B cell (primary cell): ENCODE results near the gene SYNRG. TPM values are rescaled to one million over a fixed set of nuclear protein-coding genes. Genes with fewer than 3 reads are reported as not detected.

Experiments used
- ATAC-seq: fragments of 200-7000 bp; cut with Tn5 transposase; one replicate; pipeline ENCODE4 v1.10.0; 2021; ENCODE audit warnings: low read depth, mild to moderate bottlenecking, moderate number of reproducible peaks, moderate library complexity
- CTCF ChIA-PET: fragments of 350-600 bp; sonication (Branson Sonifier 250); formaldehyde crosslinking; loops from one replicate; lab custom pipeline; 2021; ENCODE audit warnings: antibody characterized with exemption, inconsistent platforms; lab: Charles Lee
- POLR2A ChIA-PET: fragments of 350-600 bp; sonication (Branson Sonifier 250); formaldehyde crosslinking; loops from one replicate; lab custom pipeline; 2021; ENCODE audit warnings: antibody characterized with exemption; lab: Charles Lee
- DNase-seq: peaks from one replicate; pipeline ENCODE4 v3.0.0; 2013
- H2AFZ ChIP-seq: 2 replicates; pipeline ENCODE4 v1.6.1; 2012; ENCODE audit warnings: mild to moderate bottlenecking, low read depth, low read length; ENCODE audit not compliant: insufficient read depth, poor library complexity, severe bottlenecking
- H3K27ac ChIP-seq, 2 donors: 1 replicate in 1 of 2; 2 replicates in 1 of 2; pipeline ENCODE4 v1.5.1; 2012 to 2013; ENCODE audit warnings: low read length in 2 of 2, mild to moderate bottlenecking in 2 of 2, moderate library complexity in 1 of 2
- H3K27me3 ChIP-seq, 4 experiments: fragments of 200-600 bp in 1 of 4; sonication (generic) in 1 of 4; replicated peaks in 1 of 4; 1 replicate in 2 of 4; 2 replicates in 2 of 4; pipeline versions ENCODE4 v1.6.1 to v1.7.0; 2013 to 2016; ENCODE audit warnings: low read length in 3 of 4, mild to moderate bottlenecking in 2 of 4, mixed read lengths in 1 of 4, moderate library complexity in 1 of 4; ENCODE audit not compliant: insufficient read depth in 4 of 4, control insufficient read depth in 3 of 4; ENCODE audit errors: control extremely low read depth in 1 of 4
- H3K36me3 ChIP-seq, 2 experiments: replicated peaks in 1 of 2; 1 replicate in 1 of 2; 2 replicates in 1 of 2; pipeline versions ENCODE4 v1.6.1 to v1.7.1; 2013; ENCODE audit warnings: low read length in 1 of 2; ENCODE audit not compliant: insufficient read depth in 2 of 2, control insufficient read depth in 1 of 2; ENCODE audit errors: control extremely low read depth in 1 of 2, extremely low read depth in 1 of 2
- H3K4me1 ChIP-seq, 2 donors: fragments of 200-600 bp in 1 of 2; sonication (generic) in 1 of 2; 1 replicate in 1 of 2; 2 replicates in 1 of 2; pipeline versions ENCODE4 v1.5.1 to v1.6.1; 2013 to 2017; ENCODE audit warnings: low read length in 2 of 2; ENCODE audit not compliant: control insufficient read depth in 2 of 2, insufficient read depth in 2 of 2
- H3K4me2 ChIP-seq: replicated peaks from 2 replicates; pipeline ENCODE3; 2012; ENCODE audit warnings: mild to moderate bottlenecking, low read depth, low read length; ENCODE audit not compliant: poor library complexity, severe bottlenecking
- H3K4me3 ChIP-seq, 5 experiments: fragments of 200-600 bp in 1 of 5; sonication (generic) in 1 of 5; 1 replicate in 3 of 5; 2 replicates in 2 of 5; pipeline versions ENCODE4 v1.5.1 to v1.7.0; 2011 to 2016; ENCODE audit warnings: low read length in 4 of 5, mild to moderate bottlenecking in 4 of 5, low read depth in 2 of 5, control low read depth in 1 of 5, moderate library complexity in 1 of 5; ENCODE audit not compliant: insufficient read depth in 1 of 5; ENCODE audit errors: control extremely low read depth in 1 of 5, extremely low read depth in 1 of 5
- H3K79me2 ChIP-seq: fragments of 200-600 bp; sonication (generic); one replicate; pipeline ENCODE4 v1.6.0; 2016; ENCODE audit warnings: low read length; ENCODE audit not compliant: control insufficient read depth, insufficient read depth
- H3K9ac ChIP-seq: fragments of 200-600 bp; sonication (generic); 2 replicates; pipeline ENCODE4 v1.6.1; 2017; ENCODE audit warnings: mild to moderate bottlenecking, low read length, moderate library complexity
- H3K9me3 ChIP-seq, 3 donors: one replicate each; pipeline versions ENCODE4 v1.6.1 to v1.7.1; 2013; ENCODE audit warnings: low read length in 2 of 3; ENCODE audit not compliant: control insufficient read depth in 2 of 3, insufficient read depth in 1 of 3; ENCODE audit errors: control extremely low read depth in 1 of 3
- H4K20me1 ChIP-seq: 2 replicates; pipeline ENCODE4 v1.6.0; 2012; ENCODE audit warnings: mild to moderate bottlenecking, low read length; ENCODE audit not compliant: insufficient read depth, control insufficient read depth, poor library complexity, severe bottlenecking
- H3K27ac Mint-ChIP-seq: one replicate; pipeline ENCODE4 v1.8.0; 2021; ENCODE audit warnings: mixed read lengths
- H3K27me3 Mint-ChIP-seq: one replicate; pipeline ENCODE4 v1.8.0; 2021; ENCODE audit warnings: mixed read lengths
- H3K4me1 Mint-ChIP-seq: one replicate; pipeline ENCODE4 v1.8.0; 2021; ENCODE audit warnings: mixed read lengths
- H3K4me3 Mint-ChIP-seq: one replicate; pipeline ENCODE4 v1.8.0; 2021; ENCODE audit warnings: mixed read lengths
- H3K9me3 Mint-ChIP-seq: one replicate; pipeline ENCODE4 v1.8.0; 2022; ENCODE audit warnings: mixed read lengths; ENCODE audit not compliant: insufficient read depth
- CTCF ChIP-seq: fragments of 200-600 bp; IDR thresholded peaks from one replicate; pipeline ENCODE4 v1.8.0; 2022; ENCODE audit warnings: antibody characterized with exemption, mild to moderate bottlenecking
- EZH2 ChIP-seq: IDR thresholded peaks from 2 replicates; pipeline ENCODE4 v1.6.1; 2012; ENCODE audit warnings: borderline replicate concordance, low read depth, mild to moderate bottlenecking, moderate library complexity, low read length; ENCODE audit not compliant: insufficient read depth, poor library complexity, severe bottlenecking
- WGBS: methylation state at CpG from one replicate; pipeline ENCODE4 v1.1.5; 2013; ENCODE audit warnings: missing lambda C conversion rate; ENCODE audit not compliant: insufficient coverage; 5-methylcytosine and 5-hydroxymethylcytosine counted together
- intact Hi-C: fragments of 100-400 bp; cut with micrococcal nuclease; formaldehyde crosslinking; loops from one replicate; pipeline ENCODE4 v1.10.0; 2022
- polyA plus RNA-seq: library from polyadenylated mRNA; depleted of rRNA; stranded (reverse); fragments of >200 nt; gene quantifications from 2 replicates; pipeline ENCODE4 v1.2.3, GENCODE V29; 2012
- total RNA-seq, 2 donors: library from RNA; stranded (reverse); fragments of 120-200 nt in 1 of 2; gene quantifications; 1 replicate in 1 of 2; 2 replicates in 1 of 2; pipeline versions ENCODE4 v1.2.3 to v1.2.4, GENCODE V29; 2013 to 2022

The SYNRG gene
- total and polyA plus RNA-seq, 2 donors (not counting 1 experiment from before 2014, with no cell fraction given), result 31.8 to 113 TPM

DNA sequence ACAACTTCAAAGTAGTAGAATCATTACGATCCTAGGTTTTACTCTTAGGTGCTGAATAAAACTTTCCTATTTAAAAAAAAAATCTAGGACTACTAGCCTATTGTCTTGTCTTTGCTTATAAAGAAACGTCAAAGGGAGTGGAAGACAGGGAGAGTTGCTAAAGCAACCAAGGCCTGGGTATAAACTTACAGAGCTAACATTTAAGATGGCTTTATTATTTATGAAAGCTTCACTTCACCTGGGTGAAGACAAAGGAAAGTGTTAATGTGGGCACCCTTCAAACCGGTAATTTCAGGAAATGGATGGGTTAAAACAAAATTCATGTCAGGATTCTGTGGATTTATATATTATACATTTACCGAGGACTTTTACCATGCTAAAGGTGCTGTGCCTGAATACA lies 117.1 kb downstream of the SYNRG start:
- no peak overlapping the region for H3K27ac Mint-ChIP-seq
- Histone ChIP-seq H3K4me2 (no peak overlapping the region), H3K79me2 (no peaks in the 10 kb centered on the region)

More for the DNA sequence above, 117.1 kb downstream of the SYNRG start:
- no peak overlapping the region for H3K27ac ChIP-seq
- TF ChIP-seq EZH2 (no peak), CTCF (no peak)
- H4K20me1 ChIP-seq, result no peaks in the 10 kb centered on the region
- ATAC-seq (no peak), DNase-seq (no peak)
- H3K4me3 ChIP-seq, result no peak overlapping the region
- no peaks in the 10 kb centered on the region for H3K9me3 Mint-ChIP-seq
- H3K4me3 Mint-ChIP-seq, result no peak overlapping the region
- H3K4me1 ChIP-seq, result peaks cover 17 to 23% of the 10 kb centered on the region in 2 donors
- POLR2A ChIA-PET, result no interaction called here
- H3K4me1 Mint-ChIP-seq, result peaks cover 28% of the 10 kb centered on the region
- intact Hi-C loops, result no loop called here
- H3K27me3 Mint-ChIP-seq, result no peaks in the 10 kb centered on the region
- H3K36me3 ChIP-seq, result no peaks in the 10 kb centered on the region
- no peak overlapping the region for H3K9ac ChIP-seq
- H2AFZ ChIP-seq, result no peak overlapping the region
- H3K27me3 ChIP-seq, result peaks cover 0 to 4% (median 0%) of the 10 kb centered on the region in 4 experiments
- no peaks in the 10 kb centered on the region for H3K9me3 ChIP-seq
- WGBS, result no CpG with 5 or more reads among the region's 4 CpGs
- CTCF ChIA-PET, result no interaction called here
